Measurements from ENCODE around the gene PRSS57. TPM values are rescaled to one million over a fixed set of nuclear protein-coding genes. Genes with fewer than 3 reads are reported as not detected.

The PRSS57 gene
- total RNA-seq, 1 donor from 2014 or later = not detected

- peak; percentile 89 for DNase-seq (ENCODE audit: low spot score)
- peak; percentile 89 for ATAC-seq
Observed at GRCh38 chr19:639253-640160, 55.7 kb downstream of the PRSS57 start, which contains the start of gene FGF22. Gene FGF22, plus strand, starts transcription at chr19:639879. Its CDS starts 47 bp downstream, at chr19:639926.

- DNase-seq (ENCODE audit: low spot score) (no peak), ATAC-seq (no peak)
Observed at GRCh38 chr19:638906-639252, 56.4 kb downstream of the PRSS57 start.

Other genes with a start within 250 kb of the PRSS57 start
- 57.8 TPM for gene SHC2, start 234.4 kb downstream of the PRSS57 start, total RNA-seq
- gene MADCAM1, start 199.0 kb downstream of the PRSS57 start, total RNA-seq = 0.53 TPM
- 10.4 TPM for gene TPGS1, start 188.0 kb downstream of the PRSS57 start, total RNA-seq
- gene CDC34, start 163.7 kb downstream of the PRSS57 start, total RNA-seq = 53.5 TPM
- gene GZMM, start 151.4 kb downstream of the PRSS57 start, total RNA-seq = 0.33 TPM
- gene BSG, start 122.9 kb downstream of the PRSS57 start, total RNA-seq = 98.2 TPM
- gene HCN2, start 105.6 kb downstream of the PRSS57 start, total RNA-seq = 0.30 TPM
- gene POLRMT, start 61.9 kb downstream of the PRSS57 start, total RNA-seq = 51.8 TPM
- 0.30 TPM for gene FGF22, start 55.6 kb downstream of the PRSS57 start, total RNA-seq
- 22.2 TPM for gene RNF126, start 32.2 kb downstream of the PRSS57 start, total RNA-seq
- gene FSTL3, start 19.1 kb downstream of the PRSS57 start, total RNA-seq = 4.3 TPM
- gene PALM, start 13.5 kb upstream of the PRSS57 start, total RNA-seq = 6.6 TPM
- gene MISP, start 55.7 kb upstream of the PRSS57 start, total RNA-seq = 0.18 TPM
- 115 TPM for gene PTBP1, start 102.0 kb upstream of the PRSS57 start, total RNA-seq
- not detected for gene PLPPR3, start 126.5 kb upstream of the PRSS57 start, total RNA-seq
- 0.60 TPM for gene AZU1, start 132.4 kb upstream of the PRSS57 start, total RNA-seq
- 0.23 TPM for gene PRTN3, start 145.5 kb upstream of the PRSS57 start, total RNA-seq
- gene ELANE, start 156.9 kb upstream of the PRSS57 start, total RNA-seq = 0.58 TPM
- gene CFD, start 164.2 kb upstream of the PRSS57 start, total RNA-seq = 6.1 TPM
- gene MED16, start 197.7 kb upstream of the PRSS57 start, total RNA-seq = 36.3 TPM
- not detected for gene RNU6-9, start 198.0 kb upstream of the PRSS57 start, total RNA-seq
- gene R3HDM4, start 217.8 kb upstream of the PRSS57 start, total RNA-seq = 20.9 TPM
- not detected for gene KISS1R, start 221.9 kb upstream of the PRSS57 start, total RNA-seq
- 3.6 TPM for gene ARID3A, start 230.6 kb upstream of the PRSS57 start, total RNA-seq